IMR-90 (cell line): ENCODE data around the gene C3AR1. TPM values are rescaled to one million over a fixed set of nuclear protein-coding genes. Genes with fewer than 3 reads are reported as not detected.

Source experiments
- ATAC-seq: fragments of 200-7000 bp; cut with Tn5 transposase; 2 replicates; pipeline ENCODE4 v1.9.1; 2020; ENCODE audit warnings: low read depth, mild to moderate bottlenecking, moderate library complexity
- BruUV-seq: library from RNA; stranded (reverse); fragments of 400-500 nt; replicated peaks from 2 replicates; lab custom pipeline; 2021; lab: Mats Ljungman, UMichigan
- CTCF ChIA-PET: fragments of 300-600 bp; formaldehyde crosslinking; extraction: SDS; loops from one replicate; lab custom pipeline; 2021; ENCODE audit warnings: antibody characterized with exemption; lab: Yijun Ruan, JAX
- POLR2A ChIA-PET: fragments of 300-600 bp; sonication (Branson Sonifier 250); formaldehyde crosslinking; loops from one replicate; lab custom pipeline; 2022; ENCODE audit warnings: antibody characterized with exemption; ENCODE audit not compliant: unreplicated experiment; lab: Charles Lee
- DNase-seq: peaks from one replicate; pipeline ENCODE4 v3.0.0; 2013
- H2AFZ ChIP-seq: replicated peaks from 2 replicates; pipeline ENCODE3; 2013; ENCODE audit warnings: low read length, mild to moderate bottlenecking; ENCODE audit not compliant: poor library complexity
- H2AK5ac ChIP-seq: 2 replicates; pipeline ENCODE4 v1.6.1; 2013; ENCODE audit warnings: low read depth, low read length, inconsistent platforms
- H2AK9ac ChIP-seq: replicated peaks from 2 replicates; pipeline ENCODE3; 2013; ENCODE audit warnings: mild to moderate bottlenecking, low read depth, low read length, moderate library complexity; ENCODE audit not compliant: poor library complexity
- H2BK120ac ChIP-seq: 2 replicates; pipeline ENCODE4 v1.6.1; 2013; ENCODE audit warnings: low read depth, low read length, inconsistent platforms
- H2BK15ac ChIP-seq: 3 replicates; pipeline ENCODE4 v1.6.1; 2013; ENCODE audit warnings: low read depth, low read length, inconsistent platforms
- H2BK20ac ChIP-seq: 2 replicates; pipeline ENCODE4 v1.6.1; 2013; ENCODE audit warnings: low read depth, mild to moderate bottlenecking, inconsistent platforms, low read length, moderate library complexity
- H2BK5ac ChIP-seq: 2 replicates; pipeline ENCODE4 v1.6.1; 2013; ENCODE audit warnings: mild to moderate bottlenecking, low read depth, low read length, inconsistent platforms; ENCODE audit not compliant: poor library complexity, severe bottlenecking
- H3K14ac ChIP-seq: replicated peaks from 2 replicates; pipeline ENCODE4 v1.6.1; 2013; ENCODE audit warnings: low read depth, low read length, inconsistent platforms
- H3K18ac ChIP-seq: 2 replicates; pipeline ENCODE4 v1.6.1; 2013; ENCODE audit warnings: low read depth, low read length, control low read depth
- H3K23ac ChIP-seq: 2 replicates; pipeline ENCODE4 v1.6.1; 2013; ENCODE audit warnings: low read depth, low read length, inconsistent platforms
- H3K27ac ChIP-seq: 2 replicates; pipeline ENCODE4 v1.5.1; 2013; ENCODE audit warnings: mild to moderate bottlenecking, control low read depth, low read length; ENCODE audit not compliant: insufficient read depth
- H3K27me3 ChIP-seq: 2 replicates; pipeline ENCODE4 v1.6.1; 2013; ENCODE audit warnings: low read length; ENCODE audit not compliant: control insufficient read depth, insufficient read depth
- H3K36me3 ChIP-seq: 2 replicates; pipeline ENCODE4 v1.6.1; 2013; ENCODE audit warnings: low read length, mixed read lengths; ENCODE audit not compliant: control insufficient read depth, insufficient read depth
- H3K4ac ChIP-seq: 2 replicates; pipeline ENCODE4 v1.6.1; 2013; ENCODE audit warnings: low read depth, low read length, inconsistent platforms
- H3K4me1 ChIP-seq: 2 replicates; pipeline ENCODE4 v1.6.1; 2013; ENCODE audit warnings: low read length, mixed read lengths; ENCODE audit not compliant: control insufficient read depth, insufficient read depth
- H3K4me2 ChIP-seq: 2 replicates; pipeline ENCODE4 v1.6.1; 2013; ENCODE audit warnings: low read depth, mild to moderate bottlenecking, control low read depth, low read length, moderate library complexity
- H3K4me3 ChIP-seq: 2 replicates; pipeline ENCODE4 v1.5.1; 2013; ENCODE audit warnings: low read depth, mild to moderate bottlenecking, control low read depth, low read length, moderate library complexity; ENCODE audit not compliant: insufficient read depth
- H3K56ac ChIP-seq: 2 replicates; pipeline ENCODE4 v1.6.1; 2013; ENCODE audit warnings: low read length, inconsistent platforms; ENCODE audit not compliant: insufficient read depth; ENCODE audit errors: extremely low read depth
- H3K79me1 ChIP-seq, 2 experiments: 2 replicates each; pipeline ENCODE4 v1.6.1; 2013; ENCODE audit warnings: low read length in 2 of 2, inconsistent platforms in 1 of 2, low read depth in 1 of 2
- H3K9ac ChIP-seq: 2 replicates; pipeline ENCODE4 v1.6.1; 2013; ENCODE audit warnings: low read depth, low read length, control low read depth
- H3K9me1 ChIP-seq: 2 replicates; pipeline ENCODE4 v1.6.1; 2013; ENCODE audit warnings: low read length, inconsistent platforms; ENCODE audit not compliant: insufficient read depth
- H3K9me3 ChIP-seq: 2 replicates; pipeline ENCODE4 v1.6.1; 2013; ENCODE audit warnings: low read length; ENCODE audit not compliant: control insufficient read depth, insufficient read depth
- H4K20me1 ChIP-seq: 2 replicates; pipeline ENCODE4 v1.6.1; 2013; ENCODE audit warnings: low read length, inconsistent platforms; ENCODE audit not compliant: insufficient read depth
- H4K5ac ChIP-seq: 2 replicates; pipeline ENCODE4 v1.6.1; 2013; ENCODE audit warnings: mild to moderate bottlenecking, low read depth, low read length, control low read depth
- H4K8ac ChIP-seq, 2 experiments: 2 replicates each; pipeline ENCODE4 v1.6.1; 2013; ENCODE audit warnings: low read depth in 2 of 2, low read length in 2 of 2, control low read depth in 1 of 2, inconsistent platforms in 1 of 2
- H4K91ac ChIP-seq: 2 replicates; pipeline ENCODE4 v1.6.1; 2013; ENCODE audit warnings: low read depth, low read length, inconsistent platforms; ENCODE audit not compliant: insufficient read depth
- BHLHE40 ChIP-seq: fragments of 150-350 bp; IDR thresholded peaks from 2 replicates; pipeline ENCODE4 v1.6.1; 2016; ENCODE audit warnings: mild to moderate bottlenecking, low read depth, low read length
- CEBPB ChIP-seq: IDR thresholded peaks from 2 replicates; pipeline ENCODE4 v1.6.1; 2012; ENCODE audit warnings: low read depth, low read length, improper control_type of control experiment
- CHD1 ChIP-seq: IDR thresholded peaks from 2 replicates; pipeline ENCODE4 v1.6.1; 2012; ENCODE audit warnings: low read depth, low read length, improper control_type of control experiment
- FOS ChIP-seq: fragments of 150-350 bp; IDR thresholded peaks from 2 replicates; pipeline ENCODE4 v1.6.1; 2016; ENCODE audit warnings: low read depth, low read length
- MAFK ChIP-seq: IDR thresholded peaks from 2 replicates; pipeline ENCODE4 v1.6.1; 2012; ENCODE audit warnings: low read depth, low read length, improper control_type of control experiment
- MAZ ChIP-seq: IDR thresholded peaks from 2 replicates; pipeline ENCODE4 v1.6.1; 2012; ENCODE audit warnings: low read depth, mild to moderate bottlenecking, low read length, improper control_type of control experiment, moderate library complexity, borderline replicate concordance
- RAD21 ChIP-seq: IDR thresholded peaks from 2 replicates; pipeline ENCODE4 v1.6.1; 2012; ENCODE audit warnings: low read length, improper control_type of control experiment
- RCOR1 ChIP-seq: IDR thresholded peaks from 2 replicates; pipeline ENCODE4 v1.6.1; 2012; ENCODE audit warnings: mild to moderate bottlenecking, low read length, improper control_type of control experiment; ENCODE audit not compliant: insufficient replicate concordance
- SMC3 ChIP-seq: fragments of 150-350 bp; IDR thresholded peaks from 2 replicates; pipeline ENCODE4 v1.6.1; 2016; ENCODE audit warnings: low read depth, mild to moderate bottlenecking, antibody characterized with exemption, low read length, moderate library complexity
- WGBS, 2 experiments: methylation state at CpG; one replicate each; pipeline versions ENCODE4 v1.1.5 to v1.1.7; 2013; ENCODE audit warnings: missing lambda C conversion rate in 2 of 2; ENCODE audit not compliant: insufficient read length in 1 of 2; ENCODE audit errors: extremely low coverage in 2 of 2; 5-methylcytosine and 5-hydroxymethylcytosine counted together
- dilution Hi-C: fragments of 300-500 bp; cut with HindIII; formaldehyde crosslinking; loops from one replicate; pipeline ENCODE4 v1.14.3; 2018; ENCODE audit warnings: low sequenced_read_pairs; ENCODE audit not compliant: unreplicated experiment
- in situ Hi-C: fragments of 300-500 bp; cut with MboI; formaldehyde crosslinking; loops from 3 replicates; pipeline ENCODE4 v1.14.3; 2019; ENCODE audit warnings: low sequenced_read_pairs, inconsistent platforms, mixed read lengths
- intact Hi-C: fragments of 100-400 bp; cut with micrococcal nuclease; formaldehyde crosslinking; loops from 2 replicates; pipeline ENCODE4 v1.10.0; 2022
- polyA plus RNA-seq, 3 experiments: library from polyadenylated mRNA; depleted of rRNA; stranded (reverse); fragments of >200 nt; gene quantifications; 2 replicates each; pipeline ENCODE4 v1.2.3, GENCODE V29; 2012; ENCODE audit warnings: low replicate concordance in 1 of 3
- total RNA-seq: library from RNA; depleted of rRNA; stranded (reverse); fragments of >200 nt; gene quantifications from 2 replicates; pipeline ENCODE4 v1.2.3, GENCODE V29; 2012
- TF ChIP-seq, protein P1 (sequence below): fragments of 150-350 bp; IDR thresholded peaks from 2 replicates; pipeline ENCODE4 v1.6.1; 2016; ENCODE audit warnings: low read depth, mild to moderate bottlenecking, low read length, moderate library complexity, borderline replicate concordance
- TF ChIP-seq, protein P2 (sequence below): conservative IDR thresholded peaks from 2 replicates; pipeline ENCODE4 v1.5.1; 2012; ENCODE audit warnings: mild to moderate bottlenecking, low read depth, low read length, improper control_type of control experiment
- TF ChIP-seq, protein P3 (sequence below): fragments of 150-350 bp; IDR thresholded peaks from 2 replicates; pipeline ENCODE4 v1.6.1; 2017; ENCODE audit warnings: mild to moderate bottlenecking, antibody characterized with exemption, low read length, low read depth

C3AR1 gene
- total and polyA plus RNA-seq, 2 of the 4 experiments (the other 2 are of a cell fraction) = 0.31 to 0.36 TPM

DNA sequence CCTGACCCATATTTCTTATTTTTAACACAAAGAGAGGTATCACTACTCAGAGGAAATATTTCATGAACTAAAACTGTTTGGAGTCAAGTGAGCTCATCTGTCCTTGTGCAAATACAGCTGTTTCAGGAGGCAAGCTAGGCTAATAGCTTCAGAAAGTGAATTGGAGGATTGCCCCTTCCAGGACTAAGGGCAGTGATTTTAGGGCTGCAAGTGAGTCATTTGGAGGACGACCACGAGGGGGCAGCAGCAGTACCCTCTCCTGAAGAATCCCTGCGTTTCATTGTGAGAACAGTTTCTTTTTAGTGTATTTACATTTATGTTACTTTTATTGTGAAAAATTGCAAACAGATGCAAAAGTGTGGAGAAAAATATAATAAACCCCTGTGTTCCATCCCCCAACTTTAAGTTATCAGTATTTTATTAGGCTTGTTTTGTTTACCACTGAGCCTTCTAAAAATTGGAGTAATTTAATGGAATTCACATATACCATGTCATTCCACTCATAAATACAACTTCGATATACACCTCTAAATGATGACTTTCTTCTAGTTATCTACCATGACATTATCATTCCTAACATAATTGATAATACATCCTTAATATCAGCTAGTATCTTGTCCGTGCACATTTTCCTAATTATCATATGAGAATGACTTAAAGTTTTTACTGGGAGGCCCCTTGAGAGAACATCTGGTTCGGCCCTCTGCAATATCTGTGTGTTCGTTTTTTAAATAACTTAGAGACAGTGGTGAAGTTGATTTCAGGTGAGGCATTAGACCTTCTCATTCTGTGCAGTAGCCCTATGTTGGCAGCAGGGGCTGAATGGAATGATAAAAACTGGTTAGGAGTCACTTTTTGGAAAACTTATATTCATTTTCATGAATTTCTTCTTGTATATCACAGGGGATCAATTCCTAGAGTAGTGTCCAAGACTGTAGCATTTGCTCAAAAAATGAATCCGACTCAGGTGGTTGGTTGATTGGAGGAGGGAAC lies 19.9 kb downstream of the C3AR1 start:
- Histone ChIP-seq H2AFZ (no peak overlapping the region), H3K9me3 (no peaks in the 10 kb centered on the region), H3K23ac (no peak overlapping the region), H3K4ac (no peak overlapping the region), H2AK9ac (no peak overlapping the region), H3K56ac (no peak overlapping the region), H3K9me1 (no peaks in the 10 kb centered on the region), H3K79me1 (peaks cover 0 to 5% of the 10 kb centered on the region in 2 experiments; a peak in 2 of 4 replicates), H2BK15ac (no peak overlapping the region), H2AK5ac (no peak overlapping the region), H3K27me3 (no peaks in the 10 kb centered on the region), H3K36me3 (peaks cover 51% of the 10 kb centered on the region), H3K18ac (no peak overlapping the region), H2BK5ac (no peak overlapping the region), H3K9ac (no peak overlapping the region), H3K14ac (no peak overlapping the region), H4K20me1 (no peaks in the 10 kb centered on the region; the same call in 1 of the 2 replicates), H4K8ac (no peak overlapping the region), H4K5ac (no peak overlapping the region), H3K4me2 (no peak overlapping the region), H2BK20ac (no peak overlapping the region), H3K27ac (no peak overlapping the region), H2BK120ac (no peak overlapping the region), H4K91ac (no peak overlapping the region), H3K4me3 (no peak overlapping the region), H3K4me1 (no peaks in the 10 kb centered on the region)
- BruUV-seq = no TSS peak
- 57% methylated on average over 2 of the region's 8 CpGs; no CpG with 5 or more reads in 1 of the 2 experiments for WGBS, 2 experiments
- ChIA-PET POLR2A (no interaction called here), CTCF (interaction anchor here (0.5 to 3.3 kb wide), 11 partner anchors 9 to 701 kb away, joined by 3 to 30 read pairs (median 4); partner anchors contain the start of gene C3AR1)
- ATAC-seq (peak; percentile 98), DNase-seq (peak; percentile 87)
- dilution Hi-C loops = no loop called here
- in situ Hi-C loops = loop anchor here (25.0 kb wide), 1 partner anchor 409 kb away; no protein-coding TSS in a partner anchor
- intact Hi-C loops = loop anchor here (1.0 kb wide), 2 partner anchors 32 to 191 kb away; no protein-coding TSS in a partner anchor
- TF ChIP-seq RAD21 = peak; percentile 79
- TF ChIP-seq CEBPB = no peak
- TF ChIP-seq BHLHE40 = no peak
- TF ChIP-seq, protein P1, sequence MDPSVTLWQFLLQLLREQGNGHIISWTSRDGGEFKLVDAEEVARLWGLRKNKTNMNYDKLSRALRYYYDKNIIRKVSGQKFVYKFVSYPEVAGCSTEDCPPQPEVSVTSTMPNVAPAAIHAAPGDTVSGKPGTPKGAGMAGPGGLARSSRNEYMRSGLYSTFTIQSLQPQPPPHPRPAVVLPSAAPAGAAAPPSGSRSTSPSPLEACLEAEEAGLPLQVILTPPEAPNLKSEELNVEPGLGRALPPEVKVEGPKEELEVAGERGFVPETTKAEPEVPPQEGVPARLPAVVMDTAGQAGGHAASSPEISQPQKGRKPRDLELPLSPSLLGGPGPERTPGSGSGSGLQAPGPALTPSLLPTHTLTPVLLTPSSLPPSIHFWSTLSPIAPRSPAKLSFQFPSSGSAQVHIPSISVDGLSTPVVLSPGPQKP = no peak
- TF ChIP-seq, protein P2, sequence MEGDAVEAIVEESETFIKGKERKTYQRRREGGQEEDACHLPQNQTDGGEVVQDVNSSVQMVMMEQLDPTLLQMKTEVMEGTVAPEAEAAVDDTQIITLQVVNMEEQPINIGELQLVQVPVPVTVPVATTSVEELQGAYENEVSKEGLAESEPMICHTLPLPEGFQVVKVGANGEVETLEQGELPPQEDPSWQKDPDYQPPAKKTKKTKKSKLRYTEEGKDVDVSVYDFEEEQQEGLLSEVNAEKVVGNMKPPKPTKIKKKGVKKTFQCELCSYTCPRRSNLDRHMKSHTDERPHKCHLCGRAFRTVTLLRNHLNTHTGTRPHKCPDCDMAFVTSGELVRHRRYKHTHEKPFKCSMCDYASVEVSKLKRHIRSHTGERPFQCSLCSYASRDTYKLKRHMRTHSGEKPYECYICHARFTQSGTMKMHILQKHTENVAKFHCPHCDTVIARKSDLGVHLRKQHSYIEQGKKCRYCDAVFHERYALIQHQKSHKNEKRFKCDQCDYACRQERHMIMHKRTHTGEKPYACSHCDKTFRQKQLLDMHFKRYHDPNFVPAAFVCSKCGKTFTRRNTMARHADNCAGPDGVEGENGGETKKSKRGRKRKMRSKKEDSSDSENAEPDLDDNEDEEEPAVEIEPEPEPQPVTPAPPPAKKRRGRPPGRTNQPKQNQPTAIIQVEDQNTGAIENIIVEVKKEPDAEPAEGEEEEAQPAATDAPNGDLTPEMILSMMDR = peak; percentile 84
- no peak for TF ChIP-seq MAFK
- no peak for TF ChIP-seq MAZ
- TF ChIP-seq RCOR1 = no peak
- TF ChIP-seq FOS = no peak
- TF ChIP-seq CHD1 = no peak
- TF ChIP-seq, protein P3, sequence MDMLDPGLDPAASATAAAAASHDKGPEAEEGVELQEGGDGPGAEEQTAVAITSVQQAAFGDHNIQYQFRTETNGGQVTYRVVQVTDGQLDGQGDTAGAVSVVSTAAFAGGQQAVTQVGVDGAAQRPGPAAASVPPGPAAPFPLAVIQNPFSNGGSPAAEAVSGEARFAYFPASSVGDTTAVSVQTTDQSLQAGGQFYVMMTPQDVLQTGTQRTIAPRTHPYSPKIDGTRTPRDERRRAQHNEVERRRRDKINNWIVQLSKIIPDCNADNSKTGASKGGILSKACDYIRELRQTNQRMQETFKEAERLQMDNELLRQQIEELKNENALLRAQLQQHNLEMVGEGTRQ = no peak
- TF ChIP-seq SMC3 = peak; percentile 87
